ENCODE results near the gene DUS1L. TPM values are rescaled to one million over a fixed set of nuclear protein-coding genes. Genes with fewer than 3 reads are reported as not detected.

The DUS1L gene
- total and polyA plus RNA-seq, 2 experiments from 2014 or later: 71.9 to 160 TPM

GRCh38 chr17:82087961-82088837 lies 22.6 kb upstream of the DUS1L start:
- Histone ChIP-seq H3K9me3 (ENCODE audit: low read depth) (no peaks in the 10 kb centered on the region), H3K27ac (no peak overlapping the region), H3K4me3 (no peak overlapping the region), H3K36me3 (replicated peaks; ENCODE audit: insufficient read depth, low read depth) (no peaks in the 10 kb centered on the region), H3K79me2 (peaks cover 14% of the 10 kb centered on the region), H3K9me2 (replicated peaks; ENCODE audit: insufficient read depth) (no peaks in the 10 kb centered on the region), H3K27me3 (no peaks in the 10 kb centered on the region), H4K20me1 (ENCODE audit: insufficient read depth, poor library complexity, severe bottlenecking) (peaks cover 34% of the 10 kb centered on the region), H3K4me2 (no peak overlapping the region), H2AFZ (no peak overlapping the region), H3K4me1 (ENCODE audit: insufficient read depth) (no peaks in the 10 kb centered on the region)
- WGBS (ENCODE audit: low lambda C conversion rate, missing lambda C conversion rate): 96% methylated on average over 35 of the region's 48 CpGs
- TF ChIP-seq CTCF (IDR thresholded peaks at IDR 0.05; ENCODE audit: poor library complexity) (no peak), EZH2 (IDR thresholded peaks at IDR 0.05; ENCODE audit: borderline replicate concordance) (no peak), EZH2phosphoT487 (IDR thresholded peaks at IDR 0.05; ENCODE audit: low read depth, severe bottlenecking, unreplicated experiment) (no peak)
- DNase-seq (ENCODE audit: low spot score): no peak

- Histone ChIP-seq H3K4me2 (no peak overlapping the region), H3K27ac (no peak overlapping the region), H4K20me1 (ENCODE audit: insufficient read depth, poor library complexity, severe bottlenecking) (peaks cover 25% of the 10 kb centered on the region), H3K9me2 (replicated peaks; ENCODE audit: insufficient read depth) (no peaks in the 10 kb centered on the region), H3K27me3 (no peaks in the 10 kb centered on the region), H3K4me1 (ENCODE audit: insufficient read depth) (no peaks in the 10 kb centered on the region), H3K9me3 (ENCODE audit: low read depth) (no peaks in the 10 kb centered on the region), H3K36me3 (replicated peaks; ENCODE audit: insufficient read depth, low read depth) (no peaks in the 10 kb centered on the region), H3K79me2 (peaks cover 7% of the 10 kb centered on the region), H2AFZ (no peak overlapping the region), H3K4me3 (no peak overlapping the region)
- TF ChIP-seq EZH2phosphoT487 (IDR thresholded peaks at IDR 0.05; ENCODE audit: low read depth, severe bottlenecking, unreplicated experiment): no peak
- TF ChIP-seq CTCF (IDR thresholded peaks at IDR 0.05; ENCODE audit: poor library complexity): no peak
- TF ChIP-seq EZH2 (IDR thresholded peaks at IDR 0.05; ENCODE audit: borderline replicate concordance): no peak
- DNase-seq (ENCODE audit: low spot score): no peak
- WGBS (ENCODE audit: low lambda C conversion rate, missing lambda C conversion rate): 95% methylated on average over 26 of the region's 39 CpGs
Observed at GRCh38 chr17:82086941-82087906, 21.6 kb upstream of the DUS1L start.

- Histone ChIP-seq H3K27ac (no peak overlapping the region), H4K20me1 (ENCODE audit: insufficient read depth, poor library complexity, severe bottlenecking) (peaks cover 15% of the 10 kb centered on the region), H3K79me2 (no peaks in the 10 kb centered on the region), H3K4me2 (no peak overlapping the region), H3K9me3 (ENCODE audit: low read depth) (no peaks in the 10 kb centered on the region), H3K36me3 (replicated peaks; ENCODE audit: insufficient read depth, low read depth) (no peaks in the 10 kb centered on the region), H3K9me2 (replicated peaks; ENCODE audit: insufficient read depth) (no peaks in the 10 kb centered on the region), H2AFZ (no peak overlapping the region), H3K4me1 (ENCODE audit: insufficient read depth) (no peaks in the 10 kb centered on the region), H3K27me3 (no peaks in the 10 kb centered on the region), H3K4me3 (no peak overlapping the region)
- TF ChIP-seq EZH2phosphoT487 (IDR thresholded peaks at IDR 0.05; ENCODE audit: low read depth, severe bottlenecking, unreplicated experiment) (no peak), EZH2 (IDR thresholded peaks at IDR 0.05; ENCODE audit: borderline replicate concordance) (no peak), CTCF (IDR thresholded peaks at IDR 0.05; ENCODE audit: poor library complexity) (no peak)
- no peak for DNase-seq (ENCODE audit: low spot score)
- 93% methylated on average over 25 of the region's 25 CpGs for WGBS (ENCODE audit: low lambda C conversion rate, missing lambda C conversion rate)
Observed at GRCh38 chr17:82085931-82086764, 20.5 kb upstream of the DUS1L start.
